WTC11 (cell line): ENCODE results near the gene SLC26A11. TPM values are rescaled to one million over a fixed set of nuclear protein-coding genes. Genes with fewer than 3 reads are reported as not detected.

Experiments
- AFF4 ChIP-seq: sonication (generic); formaldehyde crosslinking; IDR thresholded peaks from 2 replicates; pipeline ENCODE4 v1.8.1; 2023; ENCODE audit warnings: mild to moderate bottlenecking, missing genetic modification reagents, borderline replicate concordance
- AR ChIP-seq: fragments of 250-450 bp; sonication (Bioruptor Pico); IDR thresholded peaks from 2 replicates; pipeline ENCODE4 v1.9.0; 2021; ENCODE audit warnings: mild to moderate bottlenecking
- ATF6 ChIP-seq: sonication (generic); formaldehyde crosslinking; IDR thresholded peaks from 2 replicates; pipeline ENCODE4 v1.8.1; 2023; ENCODE audit warnings: mild to moderate bottlenecking, missing genetic modification reagents
- ERG ChIP-seq: fragments of 250-450 bp; sonication (Bioruptor Pico); IDR thresholded peaks from 2 replicates; pipeline ENCODE4 v1.8.0; 2021; ENCODE audit warnings: mild to moderate bottlenecking
- FOXJ3 ChIP-seq: sonication (generic); formaldehyde crosslinking; IDR thresholded peaks from 2 replicates; pipeline ENCODE4 v1.9.0; 2021; ENCODE audit warnings: missing genetic modification reagents, mild to moderate bottlenecking, borderline replicate concordance
- FOXK1 ChIP-seq: sonication (generic); formaldehyde crosslinking; IDR thresholded peaks from 2 replicates; pipeline ENCODE4 v1.8.0; 2022; ENCODE audit warnings: mild to moderate bottlenecking, moderate library complexity, missing genetic modification reagents
- GRHL2 ChIP-seq: fragments of 250-450 bp; sonication (Bioruptor Pico); IDR thresholded peaks from 2 replicates; pipeline ENCODE4 v1.8.0; 2022; ENCODE audit warnings: mild to moderate bottlenecking, moderate library complexity; ENCODE audit not compliant: insufficient replicate concordance, severe bottlenecking
- GTF2I ChIP-seq: fragments of 250-450 bp; sonication (Bioruptor Pico); conservative IDR thresholded peaks from 2 replicates; pipeline ENCODE4 v1.4.0; 2021; ENCODE audit warnings: mild to moderate bottlenecking
- HMGA2 ChIP-seq: fragments of 250-450 bp; sonication (Bioruptor Pico); IDR thresholded peaks from 2 replicates; pipeline ENCODE4 v1.4.0; 2021; ENCODE audit warnings: mild to moderate bottlenecking, moderate library complexity
- HMGXB4 ChIP-seq: sonication (generic); formaldehyde crosslinking; IDR thresholded peaks from 2 replicates; pipeline ENCODE4 v1.8.1; 2023; ENCODE audit warnings: mild to moderate bottlenecking, moderate library complexity, missing genetic modification reagents
- NFATC4 ChIP-seq: fragments of 250-450 bp; sonication (Bioruptor Pico); IDR thresholded peaks from 2 replicates; pipeline ENCODE4 v1.9.0; 2021; ENCODE audit warnings: mild to moderate bottlenecking
- SMAD3 ChIP-seq: sonication (generic); formaldehyde crosslinking; IDR thresholded peaks from 2 replicates; pipeline ENCODE4 v1.8.0; 2022; ENCODE audit warnings: missing genetic modification reagents, mild to moderate bottlenecking, borderline replicate concordance
- STAT6 ChIP-seq: sonication (generic); formaldehyde crosslinking; conservative IDR thresholded peaks from 2 replicates; pipeline ENCODE4 v1.8.1; 2023; ENCODE audit warnings: mild to moderate bottlenecking, low read depth, missing genetic modification reagents, moderate library complexity
- ZNF138 ChIP-seq: sonication (generic); formaldehyde crosslinking; conservative IDR thresholded peaks from 2 replicates; pipeline ENCODE4 v1.8.1; 2022; ENCODE audit warnings: mild to moderate bottlenecking, moderate library complexity, missing genetic modification reagents
- ZNF281 ChIP-seq: sonication (generic); formaldehyde crosslinking; IDR thresholded peaks from 2 replicates; pipeline ENCODE4 v1.8.0; 2023; ENCODE audit warnings: mild to moderate bottlenecking, missing genetic modification reagents
- total RNA-seq: library from RNA; stranded (reverse); gene quantifications from 3 replicates; pipeline ENCODE4 v1.2.3, GENCODE V29; 2021

Gene SLC26A11
- total RNA-seq, 1 experiment from 2014 or later, result 26.4 TPM

- TF ChIP-seq STAT6 (CRISPR knock-in tag) (no peak), ZNF281 (CRISPR knock-in tag) (no peak), GTF2I (no peak), ERG (CRISPR knock-in tag) (no peak), ZNF138 (CRISPR knock-in tag) (no peak), SMAD3 (CRISPR knock-in tag) (no peak), FOXK1 (CRISPR knock-in tag) (no peak), GRHL2 (CRISPR knock-in tag) (no peak), NFATC4 (CRISPR knock-in tag) (no peak), HMGA2 (CRISPR knock-in tag) (no peak), HMGXB4 (CRISPR knock-in tag) (no peak), AR (CRISPR knock-in tag) (no peak), ATF6 (no peak), AFF4 (no peak), FOXJ3 (CRISPR knock-in tag) (no peak)
These were observed 45.2 kb downstream of the SLC26A11 start (continued) for GRCh38 chr17:80265205-80266068.
